HEK293T (cell line): Measurements from ENCODE around the gene NGLY1.

ENCODE experiments used
- CTCF ChIA-PET: fragments of 350-600 bp; formaldehyde crosslinking; extraction: SDS; loops from one replicate; lab custom pipeline; 2021; ENCODE audit warnings: antibody characterized with exemption, inconsistent platforms; lab: Yijun Ruan, JAX
- POLR2A ChIA-PET: fragments of 350-600 bp; formaldehyde crosslinking; extraction: SDS; loops from one replicate; lab custom pipeline; 2020; ENCODE audit warnings: antibody characterized with exemption, inconsistent platforms; lab: Yijun Ruan, JAX
- DNase-seq: peaks from one replicate; pipeline ENCODE4 v3.0.0; 2012; ENCODE audit warnings: mixed read lengths; ENCODE audit errors: extremely low spot score
- ARNT ChIP-seq: fragments of 450-650 bp; IDR thresholded peaks from 2 replicates; pipeline ENCODE4 v1.6.1; 2017; ENCODE audit warnings: mild to moderate bottlenecking
- BHLHE40 ChIP-seq: fragments of 450-650 bp; IDR thresholded peaks from 2 replicates; pipeline ENCODE4 v1.6.1; 2016; ENCODE audit warnings: mild to moderate bottlenecking, moderate library complexity, borderline replicate concordance
- CTBP1 ChIP-seq: fragments of 450-650 bp; IDR thresholded peaks from 2 replicates; pipeline ENCODE4 v1.6.1; 2016; ENCODE audit warnings: borderline replicate concordance
- ELF4 ChIP-seq: fragments of 450-650 bp; IDR thresholded peaks from 2 replicates; pipeline ENCODE4 v1.6.1; 2017; ENCODE audit warnings: antibody characterized with exemption
- FOXA1 ChIP-seq: fragments of 450-650 bp; IDR thresholded peaks from 2 replicates; pipeline ENCODE4 v1.6.1; 2016; ENCODE audit warnings: mild to moderate bottlenecking
- FOXK2 ChIP-seq: fragments of 450-650 bp; IDR thresholded peaks from 2 replicates; pipeline ENCODE4 v1.6.1; 2016; ENCODE audit warnings: mild to moderate bottlenecking
- FOXM1 ChIP-seq: fragments of 450-650 bp; IDR thresholded peaks from 2 replicates; pipeline ENCODE4 v1.6.1; 2017; ENCODE audit warnings: mild to moderate bottlenecking, borderline replicate concordance
- HDGF ChIP-seq: fragments of 450-650 bp; IDR thresholded peaks from 2 replicates; pipeline ENCODE4 v1.6.1; 2017; ENCODE audit warnings: antibody characterized with exemption, borderline replicate concordance
- L3MBTL2 ChIP-seq: fragments of 450-650 bp; conservative IDR thresholded peaks from 2 replicates; pipeline ENCODE4 v1.6.1; 2016; ENCODE audit warnings: mild to moderate bottlenecking
- LEF1 ChIP-seq: fragments of 450-650 bp; IDR thresholded peaks from 2 replicates; pipeline ENCODE4 v1.6.1; 2017; ENCODE audit warnings: mild to moderate bottlenecking, borderline replicate concordance
- NFRKB ChIP-seq: fragments of 450-650 bp; IDR thresholded peaks from 2 replicates; pipeline ENCODE4 v1.6.1; 2016; ENCODE audit warnings: mild to moderate bottlenecking, moderate library complexity
- PKNOX1 ChIP-seq: fragments of 450-650 bp; IDR thresholded peaks from 2 replicates; pipeline ENCODE4 v1.6.1; 2016
- SP1 ChIP-seq: fragments of 450-650 bp; IDR thresholded peaks from 2 replicates; pipeline ENCODE4 v1.6.1; 2017
- SUZ12 ChIP-seq: fragments of 450-650 bp; IDR thresholded peaks from 2 replicates; pipeline ENCODE4 v1.6.1; 2016; ENCODE audit warnings: mild to moderate bottlenecking
- TARDBP ChIP-seq: fragments of 450-650 bp; IDR thresholded peaks from 2 replicates; pipeline ENCODE4 v1.6.1; 2016
- ZNF384 ChIP-seq: fragments of 450-650 bp; IDR thresholded peaks from 2 replicates; pipeline ENCODE4 v1.6.1; 2016

The NGLY1 gene

GRCh38 chr3:25689226-25689625, 94.0 kb downstream of the NGLY1 start:
- DNase-seq: no peak
- TF ChIP-seq FOXM1 (no peak), L3MBTL2 (no peak), HDGF (no peak), ARNT (no peak), FOXA1 (no peak), FOXK2 (no peak), PKNOX1 (no peak)
- ChIA-PET CTCF (no interaction called here), POLR2A (no interaction called here)

GRCh38 chr3:25687742-25688141, 95.5 kb downstream of the NGLY1 start:
- POLR2A ChIA-PET: no interaction called here
- TF ChIP-seq ZNF384 (no peak), FOXA1 (no peak), FOXK2 (no peak), ARNT (no peak), NFRKB (no peak), TARDBP (no peak), FOXM1 (no peak), CTBP1 (no peak), SP1 (no peak), SUZ12 (no peak), L3MBTL2 (no peak), HDGF (no peak), ELF4 (no peak), LEF1 (no peak), PKNOX1 (no peak)

GRCh38 chr3:25686766-25687165, 96.5 kb downstream of the NGLY1 start:
- no peak for DNase-seq
- ChIA-PET POLR2A (no interaction called here), CTCF (no interaction called here)
- no peak for TF ChIP-seq FOXA1
- TF ChIP-seq FOXK2: no peak
- no peak for TF ChIP-seq LEF1
- TF ChIP-seq ARNT: no peak
- no peak for TF ChIP-seq TARDBP
- no peak for TF ChIP-seq FOXM1
- TF ChIP-seq ELF4: no peak
- TF ChIP-seq NFRKB: no peak
- no peak for TF ChIP-seq SP1
- TF ChIP-seq ZNF384: no peak
- no peak for TF ChIP-seq PKNOX1
- no peak for TF ChIP-seq SUZ12
- no peak for TF ChIP-seq HDGF
- TF ChIP-seq L3MBTL2: no peak
- no peak for TF ChIP-seq CTBP1
- TF ChIP-seq BHLHE40: no peak

More at GRCh38 chr3:25687742-25688141, 95.5 kb downstream of the NGLY1 start:
- DNase-seq: no peak
- CTCF ChIA-PET: no interaction called here

GRCh38 chr3:25683882-25684281, 99.4 kb downstream of the NGLY1 start:
- DNase-seq: no peak
- POLR2A ChIA-PET: interaction anchor here (1.5 kb wide), 1 partner anchor 100 kb away, joined by 5 read pairs; the partner anchor contains the start of gene NGLY1
- CTCF ChIA-PET: no interaction called here
- no peak for TF ChIP-seq ELF4
- no peak for TF ChIP-seq ZNF384
- no peak for TF ChIP-seq SP1
- TF ChIP-seq CTBP1: no peak
- no peak for TF ChIP-seq PKNOX1
- TF ChIP-seq L3MBTL2: no peak
- TF ChIP-seq FOXK2: no peak
- no peak for TF ChIP-seq SUZ12
- TF ChIP-seq BHLHE40: no peak
- TF ChIP-seq ARNT: no peak

- ChIA-PET POLR2A (no interaction called here), CTCF (no interaction called here)
- no peak for DNase-seq
- TF ChIP-seq FOXA1: no peak
These were observed 99.8 kb downstream of the NGLY1 start for GRCh38 chr3:25683410-25683809.

- no peak for DNase-seq
- CTCF ChIA-PET: no interaction called here
- POLR2A ChIA-PET: interaction anchor here (1.1 kb wide), 1 partner anchor 103 kb away, joined by 3 read pairs; the partner anchor contains the start of gene NGLY1
- no peak for TF ChIP-seq L3MBTL2
- no peak for TF ChIP-seq PKNOX1
- no peak for TF ChIP-seq ELF4
- no peak for TF ChIP-seq FOXM1
- TF ChIP-seq NFRKB: no peak
- TF ChIP-seq SUZ12: no peak
- no peak for TF ChIP-seq CTBP1
- TF ChIP-seq TARDBP: no peak
- TF ChIP-seq HDGF: no peak
- no peak for TF ChIP-seq ZNF384
These were observed 103.5 kb downstream of the NGLY1 start for GRCh38 chr3:25679642-25680302.
